Measurements from ENCODE around the gene FAM177A1. TPM values are rescaled to one million over a fixed set of nuclear protein-coding genes. Genes with fewer than 3 reads are reported as not detected.

FAM177A1 gene
- total RNA-seq, 1 experiment from 2014 or later, result 46.7 TPM

- Histone ChIP-seq H3K27me3 (ENCODE audit: control insufficient read depth, insufficient read depth, low read length) (no peaks in the 10 kb centered on the region), H3K4me1 (ENCODE audit: control insufficient read depth, insufficient read depth, low read length) (no peaks in the 10 kb centered on the region), H3K27ac (ENCODE audit: low read length) (no peak overlapping the region), H3K9me3 (ENCODE audit: control insufficient read depth, insufficient read depth, low read depth, low read length) (no peaks in the 10 kb centered on the region), H3K4me3 (ENCODE audit: low read depth in 2 of 2, low read length in 2 of 2) (no peak overlapping the region), H3K36me3 (ENCODE audit: control insufficient read depth, insufficient read depth, low read length) (peaks cover 7% of the 10 kb centered on the region; the same call in 1 of the 2 replicates)
- no TSS peak for BruUV-seq (replicated peaks)
- POLR2A ChIA-PET, result interaction anchor here (0.6 kb wide), 1 partner anchor 305 kb away, joined by 7 read pairs; no protein-coding TSS in a partner anchor
- DNase-seq (ENCODE audit: low read depth, low spot score) (no peak), ATAC-seq (no peak)
- intact Hi-C loops (cut with micrococcal nuclease; ENCODE audit: unreplicated experiment) (no loop called here), in situ Hi-C loops (cut with HindIII; ENCODE audit: low pct_unique_long_range_greater_than_20kb, low sequenced_read_pairs) (no loop called here)
- TF ChIP-seq REST (IDR thresholded peaks at IDR 0.05; ENCODE audit: insufficient read depth in 1 of 2, low read depth in 2 of 2, low read length in 1 of 2), result no peak
- no peak for TF ChIP-seq SIN3A (IDR thresholded peaks at IDR 0.05; ENCODE audit: borderline replicate concordance, insufficient read depth, low read depth, low read length)
- TF ChIP-seq TCF7L2 (IDR thresholded peaks at IDR 0.05; ENCODE audit: low read depth, low read length), result no peak
- TF ChIP-seq CTCF (IDR thresholded peaks at IDR 0.05), result no peak
- no peak for TF ChIP-seq POLR2AphosphoS5 (IDR thresholded peaks at IDR 0.05; ENCODE audit: low read depth, low read length)
- CTCF ChIA-PET, result no interaction called here
These were observed 41.2 kb upstream of the FAM177A1 start for GRCh38 chr14:35004839-35005238.

GRCh38 chr14:35016568-35016967, 29.5 kb upstream of the FAM177A1 start:
- DNase-seq (ENCODE audit: low read depth, low spot score), result no peak
- no peak for ATAC-seq
- Histone ChIP-seq H3K4me1 (ENCODE audit: control insufficient read depth, insufficient read depth, low read length) (no peaks in the 10 kb centered on the region), H3K27ac (ENCODE audit: low read length) (no peak overlapping the region), H3K27me3 (ENCODE audit: control insufficient read depth, insufficient read depth, low read length) (no peaks in the 10 kb centered on the region), H3K36me3 (ENCODE audit: control insufficient read depth, insufficient read depth, low read length) (peaks cover 25% of the 10 kb centered on the region), H3K9me3 (ENCODE audit: control insufficient read depth, insufficient read depth, low read depth, low read length) (no peaks in the 10 kb centered on the region), H3K4me3 (ENCODE audit: low read depth in 2 of 2, low read length in 2 of 2) (no peak overlapping the region)
- intact Hi-C loops (cut with micrococcal nuclease; ENCODE audit: unreplicated experiment) (no loop called here), in situ Hi-C loops (cut with HindIII; ENCODE audit: low pct_unique_long_range_greater_than_20kb, low sequenced_read_pairs) (no loop called here)
- ChIA-PET CTCF (interaction anchor here (0.5 kb wide), 1 partner anchor 94 kb away, joined by 3 read pairs; no protein-coding TSS in a partner anchor), POLR2A (interaction anchor here (0.6 kb wide), 2 partner anchors 14 to 27 kb away, joined by 6 to 16 read pairs; no protein-coding TSS in a partner anchor)
- TF ChIP-seq TCF7L2 (IDR thresholded peaks at IDR 0.05; ENCODE audit: low read depth, low read length) (no peak), POLR2AphosphoS5 (IDR thresholded peaks at IDR 0.05; ENCODE audit: low read depth, low read length) (no peak), SIN3A (IDR thresholded peaks at IDR 0.05; ENCODE audit: borderline replicate concordance, insufficient read depth, low read depth, low read length) (no peak), REST (IDR thresholded peaks at IDR 0.05; ENCODE audit: insufficient read depth in 1 of 2, low read depth in 2 of 2, low read length in 1 of 2) (no peak), CTCF (IDR thresholded peaks at IDR 0.05) (no peak)
- no TSS peak for BruUV-seq (replicated peaks)
